Panc1 (cell line): Measurements from ENCODE around the gene FSTL4. TPM values are rescaled to one million over a fixed set of nuclear protein-coding genes. Genes with fewer than 3 reads are reported as not detected.

Source experiments
- ATAC-seq: fragments of 200-7000 bp; cut with Tn5 transposase; 2 replicates; pipeline ENCODE4 v1.9.1; 2020; ENCODE audit warnings: mild to moderate bottlenecking, moderate library complexity
- BruUV-seq: library from RNA; stranded (reverse); fragments of 400-500 nt; replicated peaks from 2 replicates; lab custom pipeline; 2021; lab: Mats Ljungman, UMichigan
- CTCF ChIA-PET: fragments of 300-600 bp; sonication (Branson Sonifier 250); formaldehyde crosslinking; loops from one replicate; lab custom pipeline; 2022; ENCODE audit warnings: antibody characterized with exemption; lab: Charles Lee
- POLR2A ChIA-PET: fragments of 300-600 bp; sonication (Branson Sonifier 250); formaldehyde crosslinking; loops from one replicate; lab custom pipeline; 2022; ENCODE audit warnings: antibody characterized with exemption; lab: Charles Lee
- DNase-seq: peaks from one replicate; pipeline ENCODE4 v3.0.0-alpha.2; 2010; ENCODE audit warnings: low read depth, low spot score
- H3K27ac ChIP-seq: 2 replicates; pipeline ENCODE4 v1.5.1; 2011; ENCODE audit warnings: mild to moderate bottlenecking, low read length, inconsistent platforms
- H3K27me3 ChIP-seq: fragments of 200-500 bp; sonication (Bioruptor generic); 2 replicates; pipeline ENCODE4 v1.6.0; 2014; ENCODE audit warnings: low read length, inconsistent platforms; ENCODE audit not compliant: control insufficient read depth, insufficient read depth
- H3K36me3 ChIP-seq: fragments of 200-500 bp; sonication (Bioruptor generic); 2 replicates; pipeline ENCODE4 v1.5.1; 2014; ENCODE audit warnings: inconsistent platforms, mild to moderate bottlenecking, low read length, moderate library complexity; ENCODE audit not compliant: control insufficient read depth, insufficient read depth
- H3K4me1 ChIP-seq: 2 replicates; pipeline ENCODE4 v1.5.1; 2011; ENCODE audit warnings: inconsistent platforms, mild to moderate bottlenecking, low read length, moderate library complexity; ENCODE audit not compliant: control insufficient read depth, insufficient read depth
- H3K4me3 ChIP-seq, 2 experiments: 2 replicates each; pipeline ENCODE4 v1.5.1; 2011 to 2012; ENCODE audit warnings: low read depth in 2 of 2, low read length in 2 of 2, mild to moderate bottlenecking in 2 of 2, inconsistent platforms in 1 of 2, moderate library complexity in 1 of 2
- H3K9me3 ChIP-seq: fragments of 200-500 bp; sonication (Bioruptor generic); 2 replicates; pipeline ENCODE4 v1.5.1; 2014; ENCODE audit warnings: low read depth, mild to moderate bottlenecking, inconsistent platforms, low read length, moderate library complexity; ENCODE audit not compliant: control insufficient read depth, insufficient read depth
- CTCF ChIP-seq: fragments of 450-650 bp; IDR thresholded peaks from 2 replicates; pipeline ENCODE4 v1.5.1; 2017; ENCODE audit warnings: mild to moderate bottlenecking
- POLR2AphosphoS5 ChIP-seq: IDR thresholded peaks from 2 replicates; pipeline ENCODE4 v1.6.1; 2012; ENCODE audit warnings: mild to moderate bottlenecking, low read depth, low read length, moderate library complexity
- SIN3A ChIP-seq: IDR thresholded peaks from 2 replicates; pipeline ENCODE4 v1.6.1; 2012; ENCODE audit warnings: low read depth, mild to moderate bottlenecking, low read length, moderate library complexity, borderline replicate concordance; ENCODE audit not compliant: insufficient read depth
- TCF7L2 ChIP-seq: IDR thresholded peaks from 2 replicates; pipeline ENCODE4 v1.6.1; 2011; ENCODE audit warnings: mild to moderate bottlenecking, low read depth, low read length, inconsistent platforms
- in situ Hi-C: cut with HindIII; loops from 2 replicates; pipeline ENCODE4 v1.10.0; 2016; ENCODE audit warnings: low sequenced_read_pairs, low pct_unique_long_range_greater_than_20kb
- intact Hi-C: fragments of 100-400 bp; cut with micrococcal nuclease; formaldehyde crosslinking; loops from one replicate; pipeline ENCODE4 v1.10.0; 2022; ENCODE audit not compliant: unreplicated experiment
- total RNA-seq: library from RNA; stranded (reverse); gene quantifications from one replicate; pipeline ENCODE4 v1.2.1, GENCODE V29; 2021; ENCODE audit not compliant: unreplicated experiment
- TF ChIP-seq, protein P1 (sequence below), 2 experiments: IDR thresholded peaks; 2 replicates each; pipeline ENCODE4 v1.6.1; 2011 to 2012; ENCODE audit warnings: low read depth in 2 of 2, control low read depth in 1 of 2, low read length in 1 of 2, mild to moderate bottlenecking in 1 of 2, moderate library complexity in 1 of 2; ENCODE audit not compliant: insufficient read depth in 1 of 2

The FSTL4 gene
- total RNA-seq, 1 experiment from 2014 or later, result 0.18 TPM

DNA sequence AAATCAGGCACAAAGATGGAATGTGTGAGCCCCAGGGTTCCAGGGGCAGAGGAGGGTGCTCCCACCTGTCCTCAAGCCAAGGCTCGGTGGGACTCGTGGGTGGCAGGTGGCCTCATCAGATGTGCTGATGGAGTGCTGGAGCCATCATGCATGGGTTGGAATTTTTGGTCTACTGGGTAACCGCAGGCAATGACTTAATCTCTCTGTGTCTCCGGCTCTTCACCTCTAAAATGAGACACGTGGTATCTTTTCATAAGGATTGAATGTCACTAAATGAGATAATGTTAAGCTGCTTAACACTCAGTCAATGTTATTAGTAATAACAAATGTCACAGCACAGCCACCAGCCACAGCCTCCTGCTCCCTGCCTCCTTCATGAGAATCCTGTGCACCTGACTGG lies 315.0 kb downstream of the FSTL4 start:
- no TSS peak for BruUV-seq
- intact Hi-C loops (no loop called here), in situ Hi-C loops (no loop called here)
- H3K36me3 ChIP-seq, result no peaks in the 10 kb centered on the region
- no peak for DNase-seq
- no peaks in the 10 kb centered on the region for H3K9me3 ChIP-seq
- TF ChIP-seq, protein P1, sequence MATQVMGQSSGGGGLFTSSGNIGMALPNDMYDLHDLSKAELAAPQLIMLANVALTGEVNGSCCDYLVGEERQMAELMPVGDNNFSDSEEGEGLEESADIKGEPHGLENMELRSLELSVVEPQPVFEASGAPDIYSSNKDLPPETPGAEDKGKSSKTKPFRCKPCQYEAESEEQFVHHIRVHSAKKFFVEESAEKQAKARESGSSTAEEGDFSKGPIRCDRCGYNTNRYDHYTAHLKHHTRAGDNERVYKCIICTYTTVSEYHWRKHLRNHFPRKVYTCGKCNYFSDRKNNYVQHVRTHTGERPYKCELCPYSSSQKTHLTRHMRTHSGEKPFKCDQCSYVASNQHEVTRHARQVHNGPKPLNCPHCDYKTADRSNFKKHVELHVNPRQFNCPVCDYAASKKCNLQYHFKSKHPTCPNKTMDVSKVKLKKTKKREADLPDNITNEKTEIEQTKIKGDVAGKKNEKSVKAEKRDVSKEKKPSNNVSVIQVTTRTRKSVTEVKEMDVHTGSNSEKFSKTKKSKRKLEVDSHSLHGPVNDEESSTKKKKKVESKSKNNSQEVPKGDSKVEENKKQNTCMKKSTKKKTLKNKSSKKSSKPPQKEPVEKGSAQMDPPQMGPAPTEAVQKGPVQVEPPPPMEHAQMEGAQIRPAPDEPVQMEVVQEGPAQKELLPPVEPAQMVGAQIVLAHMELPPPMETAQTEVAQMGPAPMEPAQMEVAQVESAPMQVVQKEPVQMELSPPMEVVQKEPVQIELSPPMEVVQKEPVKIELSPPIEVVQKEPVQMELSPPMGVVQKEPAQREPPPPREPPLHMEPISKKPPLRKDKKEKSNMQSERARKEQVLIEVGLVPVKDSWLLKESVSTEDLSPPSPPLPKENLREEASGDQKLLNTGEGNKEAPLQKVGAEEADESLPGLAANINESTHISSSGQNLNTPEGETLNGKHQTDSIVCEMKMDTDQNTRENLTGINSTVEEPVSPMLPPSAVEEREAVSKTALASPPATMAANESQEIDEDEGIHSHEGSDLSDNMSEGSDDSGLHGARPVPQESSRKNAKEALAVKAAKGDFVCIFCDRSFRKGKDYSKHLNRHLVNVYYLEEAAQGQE (IDR thresholded peaks at IDR 0.05; ENCODE audit: insufficient read depth in 1 of 2, low read depth in 2 of 2, low read length in 1 of 2), result no peak
- TF ChIP-seq POLR2AphosphoS5 (no peak), TCF7L2 (no peak)
- no peak overlapping the region for H3K4me3 ChIP-seq
- ChIA-PET POLR2A (no interaction called here), CTCF (no interaction called here)
- H3K4me1 ChIP-seq, result no peaks in the 10 kb centered on the region
- H3K27ac ChIP-seq, result no peak overlapping the region
- H3K27me3 ChIP-seq, result peaks cover 7% of the 10 kb centered on the region
- ATAC-seq, result no peak

DNA sequence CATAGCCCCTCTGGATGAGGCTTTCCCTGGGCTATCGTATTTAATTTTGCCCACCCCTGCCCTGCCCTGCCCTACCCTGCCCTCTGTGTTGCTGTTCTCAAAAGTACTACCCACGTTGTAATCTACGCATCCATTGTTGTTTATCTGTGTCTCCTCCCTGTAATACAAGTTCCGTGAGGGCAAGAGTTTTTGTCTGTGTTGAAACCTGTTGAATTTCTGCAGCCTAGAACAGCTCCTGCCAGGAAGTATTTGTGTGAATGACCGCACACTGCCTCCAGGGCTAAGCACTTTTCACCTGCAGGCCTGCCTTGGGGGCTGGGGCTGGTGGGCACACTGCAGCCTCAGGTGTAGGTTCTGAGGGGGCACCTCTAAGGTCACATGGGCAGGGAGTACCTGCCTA lies 315.7 kb downstream of the FSTL4 start:
- no peak for DNase-seq
- ChIA-PET CTCF (no interaction called here), POLR2A (no interaction called here)
- in situ Hi-C loops, result no loop called here
- no peak overlapping the region for H3K27ac ChIP-seq
- H3K9me3 ChIP-seq, result no peaks in the 10 kb centered on the region
- intact Hi-C loops, result no loop called here
- no peak for ATAC-seq
- no peaks in the 10 kb centered on the region for H3K4me1 ChIP-seq
- H3K36me3 ChIP-seq, result no peaks in the 10 kb centered on the region
- no peak overlapping the region for H3K4me3 ChIP-seq
- TF ChIP-seq TCF7L2 (no peak), CTCF (no peak), SIN3A (no peak)
- TF ChIP-seq, protein P1 (IDR thresholded peaks at IDR 0.05; ENCODE audit: insufficient read depth in 1 of 2, low read depth in 2 of 2, low read length in 1 of 2), result no peak
- BruUV-seq, result no TSS peak
- peaks cover 7% of the 10 kb centered on the region for H3K27me3 ChIP-seq
